Right lobe of liver (tissue), 6 donors: ENCODE results near the gene PHF21B. TPM values are rescaled to one million over a fixed set of nuclear protein-coding genes. Genes with fewer than 3 reads are reported as not detected.
A peak's percentile ranks its signal among the peaks of the same experiment; 100 is the strongest.

Experiments used
- ATAC-seq, 4 donors: fragments of 200-7000 bp; cut with Tn5 transposase; one replicate each; pipeline ENCODE4 v1.9.1; 2020; ENCODE audit warnings: mild to moderate bottlenecking in 4 of 4, moderate library complexity in 4 of 4
- DNase-seq, 3 donors: peaks; one replicate each; pipeline ENCODE4 v3.0.0-alpha.2; 2020
- H3K27ac ChIP-seq, 3 donors: fragments of 200-600 bp; one replicate each; pipeline ENCODE4 v1.8.0; 2022
- H3K27me3 ChIP-seq, 2 donors: fragments of 200-600 bp; one replicate each; pipeline ENCODE4 v1.8.0; 2022
- H3K36me3 ChIP-seq, 4 donors: fragments of 200-600 bp; sonication (generic) in 1 of 4; one replicate each; pipeline versions ENCODE4 v1.5.1 to v1.8.0; 2017 to 2022; ENCODE audit warnings: control low read depth in 1 of 4
- H3K4me1 ChIP-seq, 4 donors: fragments of 200-600 bp; sonication (generic) in 1 of 4; one replicate each; pipeline versions ENCODE4 v1.5.1 to v1.8.0; 2017 to 2022; ENCODE audit warnings: control low read depth in 1 of 4
- H3K4me3 ChIP-seq, 3 donors: fragments of 200-600 bp; one replicate each; pipeline ENCODE4 v1.8.0; 2022
- H3K9me3 ChIP-seq, 4 donors: fragments of 200-600 bp; sonication (generic) in 1 of 4; one replicate each; pipeline versions ENCODE4 v1.5.1 to v1.8.0; 2017 to 2022; ENCODE audit warnings: control low read depth in 1 of 4
- CTCF ChIP-seq, 4 donors: fragments of 200-600 bp in 3 of 4; fragments of 450-650 bp in 1 of 4; IDR thresholded peaks; one replicate each; pipeline versions ENCODE4 v1.5.1 to v1.8.0; 2016 to 2022; ENCODE audit warnings: antibody characterized with exemption in 4 of 4, mild to moderate bottlenecking in 2 of 4
- POLR2A ChIP-seq: fragments of 450-650 bp; IDR thresholded peaks from one replicate; pipeline ENCODE4 v1.6.1; 2017; ENCODE audit warnings: antibody characterized with exemption, mild to moderate bottlenecking
- WGBS: methylation state at CpG from one replicate; pipeline ENCODE4 v1.1.6; 2018; ENCODE audit warnings: low coverage, low lambda C conversion rate; ENCODE audit not compliant: insufficient coverage; ENCODE audit errors: missing lambda C conversion rate; 5-methylcytosine and 5-hydroxymethylcytosine counted together
- intact Hi-C, 2 donors: fragments of 100-400 bp; cut with DNase I; formaldehyde crosslinking; loops; one replicate each; pipeline versions ENCODE4 v1.11.2 to v1.14.1; 2022
- total RNA-seq, 6 experiments: library from RNA; depleted of rRNA in 2 of 6; stranded (reverse); fragments of >200 nt in 2 of 6; fragmentation: NEBNext Ultra II Directional in 3 of 6; extraction: Animal tissue kit (Norgen Biotek cat#: 25700) in 3 of 6; gene quantifications; one replicate each; pipeline versions ENCODE4 v1.1.0 to v1.2.4, GENCODE V29; 2016 to 2023
- donor health status: DM: no; HTN: yes; CAD: no.
- donor health status: DM: no; HTN: no; CAD: no.
- donor health status: DM: no; HTN: no; CAD: no.
- donor health status: DM: no; HTN: yes; CAD: no.
- donor health status: DM: no; HTN: yes; CAD: no.

The PHF21B gene
- total RNA-seq, 6 experiments from 2014 or later = not detected

- H3K4me1 ChIP-seq = no peaks in the 10 kb centered on the region
- no peaks in the 10 kb centered on the region for H3K36me3 ChIP-seq
- no peaks in the 10 kb centered on the region for H3K27me3 ChIP-seq
- H3K9me3 ChIP-seq = no peaks in the 10 kb centered on the region
- TF ChIP-seq POLR2A (no peak), CTCF (IDR thresholded peaks at IDR 0.05) (no peak)
- DNase-seq (peak in 1 of 3 donors; percentile 42), ATAC-seq (no peak)
- no peak overlapping the region for H3K4me3 ChIP-seq
- 34% methylated on average over 3 of the region's 17 CpGs for WGBS
- intact Hi-C loops = no loop called here
- no peak overlapping the region for H3K27ac ChIP-seq
Observed at GRCh38 chr22:44943701-44944324, 66.0 kb downstream of the PHF21B start.

GRCh38 chr22:44942979-44943700, 66.7 kb downstream of the PHF21B start:
- intact Hi-C loops = no loop called here
- Histone ChIP-seq H3K9me3 (no peaks in the 10 kb centered on the region), H3K4me1 (no peaks in the 10 kb centered on the region), H3K27ac (no peak overlapping the region), H3K27me3 (no peaks in the 10 kb centered on the region), H3K4me3 (no peak overlapping the region), H3K36me3 (no peaks in the 10 kb centered on the region)
- WGBS = 54% methylated on average over 5 of the region's 23 CpGs
- no peak for ATAC-seq
- peak in 1 of 3 donors; percentile 43 for DNase-seq
- no peak for TF ChIP-seq CTCF (IDR thresholded peaks at IDR 0.05)
- TF ChIP-seq POLR2A = no peak

GRCh38 chr22:44942056-44942455, 67.7 kb downstream of the PHF21B start:
- no peaks in the 10 kb centered on the region for H3K9me3 ChIP-seq
- H3K27ac ChIP-seq = no peak overlapping the region
- intact Hi-C loops = no loop called here
- no peaks in the 10 kb centered on the region for H3K4me1 ChIP-seq
- no peaks in the 10 kb centered on the region for H3K27me3 ChIP-seq
- H3K4me3 ChIP-seq = no peak overlapping the region
- TF ChIP-seq CTCF (IDR thresholded peaks at IDR 0.05) = no peak
- no peak for TF ChIP-seq POLR2A
- ATAC-seq = no peak
- H3K36me3 ChIP-seq = no peaks in the 10 kb centered on the region
- DNase-seq = peak in 1 of 3 donors; percentile 12
- no CpG with 5 or more reads among the region's 7 CpGs for WGBS

GRCh38 chr22:44941207-44941606, 68.6 kb downstream of the PHF21B start:
- H3K9me3 ChIP-seq = no peaks in the 10 kb centered on the region
- DNase-seq = no peak
- H3K27ac ChIP-seq = no peak overlapping the region
- no peaks in the 10 kb centered on the region for H3K4me1 ChIP-seq
- no peaks in the 10 kb centered on the region for H3K27me3 ChIP-seq
- H3K36me3 ChIP-seq = no peaks in the 10 kb centered on the region
- no peak for ATAC-seq
- intact Hi-C loops = no loop called here
- no peak for TF ChIP-seq POLR2A
- TF ChIP-seq CTCF (IDR thresholded peaks at IDR 0.05) = no peak
- WGBS = 14% methylated on average over 1 of the region's 15 CpGs
- H3K4me3 ChIP-seq = no peak overlapping the region
